Measurements from ENCODE around the gene CD68. TPM values are rescaled to one million over a fixed set of nuclear protein-coding genes. Genes with fewer than 3 reads are reported as not detected.

Gene CD68
- total and polyA plus RNA-seq, 7 donors: 24.6 to 161 (median 56.4) TPM

DNA sequence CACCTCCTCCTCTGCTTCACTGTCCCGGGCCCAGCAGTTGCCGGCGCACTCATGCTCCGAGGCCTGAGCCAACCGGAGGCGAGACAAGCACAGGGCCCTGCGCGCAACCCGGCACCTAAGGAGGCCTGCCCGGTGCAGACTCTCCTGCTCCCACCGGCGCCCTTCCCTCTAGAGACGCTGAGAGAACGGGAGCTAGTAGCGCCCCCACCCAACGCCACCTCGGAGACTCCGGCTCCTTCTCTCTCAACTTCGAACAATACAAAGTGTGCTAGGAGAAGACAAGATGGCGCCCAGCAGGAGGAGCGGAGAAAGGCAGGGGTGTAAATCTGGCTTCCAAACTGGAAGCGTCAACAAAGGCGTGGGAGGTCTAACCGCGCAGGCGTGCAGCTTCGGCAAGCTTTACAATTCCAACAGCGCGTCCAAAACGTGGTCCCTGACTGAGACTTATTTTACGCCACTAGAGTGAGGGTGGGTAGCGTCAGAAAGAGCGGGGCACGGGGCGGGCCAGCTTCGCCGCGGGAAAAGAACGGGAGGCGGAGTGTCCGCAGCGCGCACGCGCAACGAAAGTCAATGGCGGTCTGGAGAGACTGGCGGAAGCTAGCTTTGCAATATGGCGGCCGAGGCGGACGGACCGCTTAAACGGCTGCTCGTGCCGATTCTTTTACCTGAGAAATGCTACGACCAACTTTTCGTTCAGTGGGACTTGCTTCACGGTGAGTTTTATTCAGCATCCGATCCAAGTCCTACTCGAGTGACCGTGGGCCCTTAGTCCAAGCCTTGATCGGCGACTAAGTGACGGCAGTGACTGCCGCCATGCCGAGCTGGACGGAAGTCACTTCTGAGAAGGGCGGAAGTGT is 4.0 kb downstream of the CD68 start, which contains the start of gene MPDU1:
Gene MPDU1 (plus strand): TSS at position 600 of the 857 bp plus-strand sequence. CDS start 11 bp downstream, at position 611.
- peak within 1 kb of the TSS; percentile 39 to 63 (median 56) for H3K4me3 ChIP-seq

DNA sequence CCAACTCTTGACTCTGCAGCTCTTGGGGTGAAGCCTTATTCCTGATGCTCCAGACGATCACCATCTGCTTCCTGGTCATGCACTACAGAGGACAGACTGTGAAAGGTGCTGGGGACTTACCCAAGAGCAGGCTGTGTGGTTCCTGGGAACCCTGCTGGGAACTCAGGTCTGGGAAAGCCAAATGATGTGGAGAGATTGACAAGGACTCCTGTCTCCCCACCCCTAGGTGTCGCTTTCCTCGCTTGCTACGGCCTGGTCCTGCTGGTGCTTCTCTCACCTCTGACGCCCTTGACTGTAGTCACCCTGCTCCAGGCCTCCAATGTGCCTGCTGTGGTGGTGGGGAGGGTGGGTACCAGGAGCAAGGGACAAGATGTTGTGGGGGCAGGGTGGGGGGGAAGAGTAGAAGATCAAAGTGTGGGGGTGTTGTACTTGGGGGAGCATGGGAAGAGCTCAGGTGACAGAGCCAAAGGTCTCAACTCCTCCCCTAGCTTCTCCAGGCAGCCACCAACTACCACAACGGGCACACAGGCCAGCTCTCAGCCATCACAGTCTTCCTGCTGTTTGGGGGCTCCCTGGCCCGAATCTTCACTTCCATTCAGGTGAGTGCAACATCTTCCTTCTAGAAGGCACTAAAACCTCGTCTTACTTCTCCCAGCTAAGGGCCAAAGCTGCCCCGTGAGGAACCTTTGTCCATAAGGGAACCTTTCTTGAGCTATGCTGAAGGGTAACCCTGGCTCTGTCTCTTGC is 7.4 kb downstream of the CD68 start:
- no peaks in the 10 kb centered on the region for H3K9me3 ChIP-seq
- intact Hi-C loops (cut with DNase I): loop anchor here (10.0 kb wide), 1 partner anchor 268 kb away; the partner anchor contains the start of genes CYB5D1, NAA38 and TMEM88
- no peak for DNase-seq
- H3K36me3 ChIP-seq: peaks cover 1 to 21% (median 10%) of the 10 kb centered on the region in 4 donors
- TF ChIP-seq EP300 (IDR thresholded peaks at IDR 0.05) (no peak), POLR2AphosphoS5 (IDR thresholded peaks at IDR 0.05) (no peak), POLR2A (IDR thresholded peaks at IDR 0.05) (no peak)
- TF ChIP-seq, protein P1, sequence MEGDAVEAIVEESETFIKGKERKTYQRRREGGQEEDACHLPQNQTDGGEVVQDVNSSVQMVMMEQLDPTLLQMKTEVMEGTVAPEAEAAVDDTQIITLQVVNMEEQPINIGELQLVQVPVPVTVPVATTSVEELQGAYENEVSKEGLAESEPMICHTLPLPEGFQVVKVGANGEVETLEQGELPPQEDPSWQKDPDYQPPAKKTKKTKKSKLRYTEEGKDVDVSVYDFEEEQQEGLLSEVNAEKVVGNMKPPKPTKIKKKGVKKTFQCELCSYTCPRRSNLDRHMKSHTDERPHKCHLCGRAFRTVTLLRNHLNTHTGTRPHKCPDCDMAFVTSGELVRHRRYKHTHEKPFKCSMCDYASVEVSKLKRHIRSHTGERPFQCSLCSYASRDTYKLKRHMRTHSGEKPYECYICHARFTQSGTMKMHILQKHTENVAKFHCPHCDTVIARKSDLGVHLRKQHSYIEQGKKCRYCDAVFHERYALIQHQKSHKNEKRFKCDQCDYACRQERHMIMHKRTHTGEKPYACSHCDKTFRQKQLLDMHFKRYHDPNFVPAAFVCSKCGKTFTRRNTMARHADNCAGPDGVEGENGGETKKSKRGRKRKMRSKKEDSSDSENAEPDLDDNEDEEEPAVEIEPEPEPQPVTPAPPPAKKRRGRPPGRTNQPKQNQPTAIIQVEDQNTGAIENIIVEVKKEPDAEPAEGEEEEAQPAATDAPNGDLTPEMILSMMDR (IDR thresholded peaks at IDR 0.05): no peak
- H3K27me3 ChIP-seq: no peaks in the 10 kb centered on the region
- no peak overlapping the region for H3K4me3 ChIP-seq
- peaks cover 0 to 64% (median 57%) of the 10 kb centered on the region in 4 donors for H3K4me1 ChIP-seq
- H3K27ac ChIP-seq: peak overlapping the region; percentile 82 to 90 (median 86)
- 46 to 71% methylated on average over 9 of the region's 9 CpGs for WGBS, 2 donors

More for the DNA sequence above, 4.0 kb downstream of the CD68 start, which contains the start of gene MPDU1:
- Histone ChIP-seq H3K27me3 (no peaks in the 10 kb centered on the region), H3K36me3 (peaks cover 5 to 20% (median 6%) of the 10 kb centered on the region in 4 donors), H3K27ac (peak within 1 kb of the TSS; percentile 91 to 92 (median 92)), H3K9me3 (no peaks in the 10 kb centered on the region), H3K4me1 (peaks cover 0 to 76% (median 64%) of the 10 kb centered on the region in 4 donors)
- intact Hi-C loops (cut with DNase I): loop anchor here (10.0 kb wide), 1 partner anchor 271 kb away; the partner anchor contains the start of genes CYB5D1, NAA38 and TMEM88
- 17 to 20% methylated on average over 69 of the region's 69 CpGs for WGBS, 2 donors
- DNase-seq: peak; percentile 99
- TF ChIP-seq POLR2AphosphoS5 (IDR thresholded peaks at IDR 0.05): peak; percentile 52 to 85 (median 62)
- peak in 1 of 4 donors; percentile 41 for TF ChIP-seq EP300 (IDR thresholded peaks at IDR 0.05)
- TF ChIP-seq, protein P1 (IDR thresholded peaks at IDR 0.05): no peak
- TF ChIP-seq POLR2A (IDR thresholded peaks at IDR 0.05): peak in 1 of 2 donors; percentile 25

DNA sequence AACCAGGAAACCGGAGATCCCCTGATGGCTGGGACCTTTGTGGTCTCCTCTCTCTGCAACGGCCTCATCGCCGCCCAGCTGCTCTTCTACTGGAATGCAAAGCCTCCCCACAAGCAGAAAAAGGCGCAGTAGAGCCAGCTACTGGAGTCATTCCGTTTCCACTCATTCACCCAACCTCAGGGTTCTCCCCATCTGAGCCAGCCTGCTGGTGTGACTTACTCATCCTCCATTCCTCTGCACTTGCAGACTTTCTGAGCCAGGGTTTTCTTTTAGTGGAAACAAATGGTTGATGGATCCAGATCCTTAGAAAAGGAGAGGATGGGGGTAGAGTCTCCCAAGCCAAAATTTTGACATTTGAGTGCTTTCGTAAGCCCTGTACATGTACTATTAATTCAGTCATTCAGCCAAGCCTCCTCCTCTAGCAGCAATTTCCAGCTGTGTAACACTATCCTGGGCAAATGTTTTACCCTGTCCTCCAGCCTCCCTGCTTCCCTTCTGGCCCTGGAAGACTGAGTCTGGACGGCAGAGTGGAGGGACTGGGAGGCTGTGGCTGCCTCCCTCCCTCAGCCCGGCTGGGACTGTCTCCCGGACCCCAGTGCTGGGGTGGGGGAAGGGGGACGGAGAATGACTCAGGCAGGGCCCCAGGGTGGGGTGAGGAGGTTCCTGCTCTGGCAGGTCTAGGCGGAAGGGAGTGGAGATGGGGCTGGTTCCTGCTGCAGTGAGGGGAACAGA is 8.1 kb downstream of the CD68 start:
- peak; percentile 80 for DNase-seq
- Histone ChIP-seq H3K27ac (peak overlapping the region; percentile 82 to 90 (median 86)), H3K4me3 (no peak overlapping the region), H3K27me3 (no peaks in the 10 kb centered on the region), H3K9me3 (no peaks in the 10 kb centered on the region), H3K4me1 (peaks cover 0 to 56% (median 50%) of the 10 kb centered on the region in 4 donors), H3K36me3 (peaks cover 9 to 28% (median 17%) of the 10 kb centered on the region in 4 donors)
- TF ChIP-seq POLR2AphosphoS5 (IDR thresholded peaks at IDR 0.05) (no peak), POLR2A (IDR thresholded peaks at IDR 0.05) (no peak), EP300 (IDR thresholded peaks at IDR 0.05) (no peak)
- TF ChIP-seq, protein P1 (IDR thresholded peaks at IDR 0.05): no peak
- WGBS, 2 donors: 81 to 83% methylated on average over 12 of the region's 12 CpGs
- intact Hi-C loops (cut with DNase I): loop anchor here (2.0 to 10.0 kb wide), 3 partner anchors 73 to 267 kb away; partner anchors contain the start of genes CYB5D1, KCTD11, NAA38 and TMEM88

Data from sigmoid colon (tissue), 7 donors.